ENCODE data around the gene GLRX2.

Gene GLRX2

GRCh38 chr1:193111641-193112090 lies 6.5 kb upstream of the GLRX2 start:
- peak; percentile 88 for DNase-seq

- no peak for DNase-seq
Observed at GRCh38 chr1:193110864-193111263, 5.7 kb upstream of the GLRX2 start.

- no peak for DNase-seq
Observed at GRCh38 chr1:193110246-193110645, 5.0 kb upstream of the GLRX2 start.

GRCh38 chr1:193109619-193110018 lies 4.4 kb upstream of the GLRX2 start:
- DNase-seq = no peak

DNA sequence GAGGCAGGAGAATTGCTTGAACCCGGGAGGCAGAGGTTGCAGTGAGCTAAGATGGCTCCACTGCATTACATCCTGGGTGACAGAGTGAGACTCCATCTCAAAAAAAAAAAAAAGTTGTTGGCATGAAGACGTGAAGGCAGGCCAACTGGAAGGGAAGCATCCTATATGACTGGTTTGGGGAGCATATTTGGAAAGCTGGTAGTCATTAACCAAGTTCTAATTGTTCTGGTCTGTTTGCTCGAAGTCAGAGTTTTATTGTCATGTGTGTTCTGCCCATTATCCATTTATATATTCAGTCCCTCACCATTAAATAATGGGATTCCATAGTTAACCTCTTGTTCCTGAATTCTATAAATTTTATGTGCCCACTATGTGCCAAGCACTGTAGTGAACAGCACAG lies 3.3 kb upstream of the GLRX2 start:
- DNase-seq = no peak

- DNase-seq = no peak
Observed at GRCh38 chr1:193105821-193106177, 585 bp upstream of the GLRX2 start.

DNA sequence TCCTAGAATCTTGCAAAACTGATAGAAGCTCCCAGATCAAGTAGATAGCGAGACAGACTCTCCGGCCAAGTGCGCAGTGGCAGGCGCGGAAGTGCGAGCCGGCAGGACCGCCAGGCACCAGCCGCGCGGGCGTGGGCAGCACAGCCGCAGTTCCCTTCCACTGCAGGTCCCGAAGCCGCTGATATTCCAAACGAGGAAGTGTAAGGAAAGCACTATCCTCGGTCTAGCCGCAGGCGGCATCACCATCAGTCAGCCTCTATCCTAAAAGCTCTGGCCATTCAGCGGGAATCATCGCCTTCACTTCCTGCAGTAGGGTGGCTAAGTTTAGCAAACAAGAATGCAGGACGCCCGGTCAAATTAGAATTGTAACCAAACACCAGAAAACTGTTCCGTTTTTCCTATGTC lies 710 bp downstream of the GLRX2 start:
- DNase-seq = peak; percentile 59

- DNase-seq = no peak
Observed at GRCh38 chr1:193103759-193104501, 1.3 kb downstream of the GLRX2 start.

DNA sequence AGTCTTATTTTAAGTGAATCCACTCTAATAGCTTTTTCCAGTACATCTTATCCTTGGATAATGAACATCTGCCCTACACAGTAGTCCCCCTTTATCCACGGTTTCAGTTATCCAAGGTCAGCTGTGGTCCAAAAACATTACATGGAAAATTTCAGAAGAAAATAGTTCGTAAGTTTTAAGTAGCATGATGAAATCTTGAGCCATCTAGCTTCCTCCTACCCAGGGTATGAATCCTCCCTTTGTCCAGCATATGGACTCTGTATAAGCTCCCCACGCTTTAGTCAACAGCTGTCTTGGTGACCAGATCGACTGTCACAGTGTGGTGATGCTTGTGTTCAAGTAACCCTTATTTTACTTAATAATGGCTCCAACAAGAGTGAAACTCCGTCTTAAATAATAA lies 2.6 kb downstream of the GLRX2 start:
- no peak for DNase-seq

- no peak for DNase-seq
Observed at GRCh38 chr1:193094112-193094511, 11.1 kb downstream of the GLRX2 start.

- DNase-seq = no peak
Observed at GRCh38 chr1:193090865-193091264, 14.3 kb downstream of the GLRX2 start.

DNA sequence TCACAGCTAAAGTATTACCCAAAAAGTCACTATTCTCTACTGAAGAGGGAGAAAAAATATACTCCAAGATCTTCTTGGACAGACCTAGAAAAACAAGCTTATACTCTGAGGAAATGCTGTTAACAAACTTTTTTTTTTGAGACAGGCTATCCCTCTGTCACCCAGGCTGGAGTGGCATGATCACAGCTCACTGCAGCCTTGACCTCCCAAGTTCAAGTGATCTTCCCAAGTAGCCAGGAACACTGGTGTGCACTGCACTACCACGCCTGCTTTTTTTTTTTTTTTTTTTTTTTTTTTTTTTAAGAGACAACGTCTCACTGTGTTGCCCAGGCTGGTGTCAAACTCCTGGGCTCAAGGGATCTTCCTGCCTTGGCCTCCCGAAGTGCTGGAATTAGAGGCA lies 17.3 kb downstream of the GLRX2 start:
- no peak for DNase-seq

GRCh38 chr1:193086342-193086741 lies 18.9 kb downstream of the GLRX2 start:
- no peak for DNase-seq

DNA sequence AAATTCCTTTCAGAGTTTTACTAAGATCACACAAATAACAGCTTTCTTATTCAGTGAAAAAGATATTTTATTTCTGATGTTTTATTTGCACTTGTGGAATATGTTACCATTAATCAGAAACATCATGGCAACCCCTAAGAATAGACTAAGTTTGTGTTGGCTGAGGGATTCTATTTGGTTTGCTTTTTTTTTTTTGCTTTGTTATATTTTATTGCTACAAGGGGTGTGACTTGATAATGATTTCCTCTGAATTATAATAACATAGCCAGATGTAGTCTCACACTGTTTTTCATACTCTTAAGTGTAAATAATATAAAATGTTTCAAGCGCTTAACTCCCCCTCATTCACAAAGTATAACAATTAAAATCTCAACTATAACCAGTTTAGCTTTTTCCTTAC lies 20.0 kb downstream of the GLRX2 start:
- no peak for DNase-seq

DNA sequence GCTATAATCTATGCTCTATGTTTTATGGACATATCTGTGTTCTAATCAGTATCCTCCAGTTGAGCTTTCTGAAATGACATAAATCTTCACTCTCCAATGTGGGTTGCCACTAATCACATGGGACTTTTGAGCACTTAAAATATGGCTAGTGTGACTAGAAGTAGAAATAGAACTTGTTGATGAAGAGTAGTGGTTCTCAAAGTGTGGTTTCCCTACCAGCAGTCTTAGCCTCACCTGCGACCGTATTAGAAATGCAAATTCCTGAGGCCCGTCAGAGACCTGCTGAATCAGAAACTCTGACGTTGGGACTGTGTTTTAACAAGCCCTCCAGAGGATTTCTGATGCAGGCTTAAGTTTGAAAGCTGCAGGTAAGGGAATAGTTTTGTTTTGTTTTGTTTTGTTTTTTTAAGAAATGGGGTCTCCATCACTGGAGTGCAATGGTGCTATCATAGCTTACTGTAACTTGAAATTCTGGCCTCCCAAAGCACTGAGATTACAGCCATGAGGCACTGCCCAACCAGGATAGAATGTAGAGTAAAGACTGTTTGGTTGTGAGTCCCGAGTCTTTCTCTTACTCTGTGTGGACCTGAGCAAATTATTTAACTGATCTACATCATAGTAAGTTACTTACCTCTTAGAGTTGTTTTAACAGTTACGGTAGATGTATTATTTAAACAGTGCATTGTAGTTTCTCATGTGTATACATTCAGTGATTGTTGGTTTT lies 21.7 kb downstream of the GLRX2 start:
- DNase-seq = no peak

DNA sequence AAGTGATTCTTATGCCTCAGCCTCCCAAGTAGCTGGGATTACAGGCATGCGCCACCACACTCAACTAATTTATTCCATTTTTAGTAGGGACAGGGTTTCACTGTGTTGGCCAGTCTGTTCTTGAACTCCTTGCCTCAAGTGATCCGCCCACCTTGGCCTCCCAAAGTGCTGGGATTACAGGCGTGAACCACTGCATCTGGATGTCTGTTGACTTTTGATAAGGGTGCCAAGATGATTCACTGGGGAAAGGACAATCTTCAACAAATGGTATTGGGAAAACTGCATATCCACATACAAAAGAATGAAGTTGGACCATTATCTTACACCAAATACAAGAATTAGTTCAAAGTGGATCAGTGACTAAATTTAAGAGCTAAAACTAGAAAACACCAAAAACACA lies 26.0 kb downstream of the GLRX2 start:
- DNase-seq = no peak

DNA sequence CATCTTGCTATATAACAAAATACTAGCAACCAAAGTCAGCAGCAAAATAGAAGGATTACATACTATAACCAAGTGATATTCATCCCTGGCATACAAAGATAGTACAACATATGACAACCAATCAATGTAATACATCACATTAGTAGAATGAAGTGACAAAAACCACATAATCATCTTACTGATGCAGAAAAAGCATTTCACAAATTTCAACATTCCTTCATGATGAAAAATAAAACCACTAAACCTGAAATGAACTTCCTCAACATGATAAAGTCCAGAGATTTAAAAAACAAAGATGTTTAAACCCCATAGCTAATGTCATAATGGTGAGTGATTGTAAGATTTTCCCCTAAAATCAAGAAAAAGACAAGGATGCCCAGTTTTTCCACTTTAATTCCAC lies 27.2 kb downstream of the GLRX2 start:
- DNase-seq = peak; percentile 60

- DNase-seq = peak; percentile 3
Observed at GRCh38 chr1:193070942-193071341, 34.3 kb downstream of the GLRX2 start.

DNA sequence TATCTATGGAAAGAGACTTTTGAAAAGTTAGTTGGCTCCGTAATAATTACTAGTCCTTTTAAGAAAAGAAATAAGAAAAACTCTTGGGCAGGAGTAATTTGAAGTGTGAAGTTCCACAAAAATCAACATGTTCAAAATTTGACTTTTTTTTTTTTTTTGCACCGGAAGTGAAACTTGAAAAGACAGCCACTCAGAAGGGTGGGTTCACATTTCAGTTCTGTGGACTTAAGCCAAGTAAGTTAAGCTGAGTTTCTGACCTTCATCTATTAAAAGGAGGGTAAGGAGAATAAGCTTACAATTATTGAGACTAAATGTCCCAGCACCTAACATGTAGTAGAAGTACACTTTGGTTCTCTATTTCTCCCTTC lies 34.8 kb downstream of the GLRX2 start:
- no peak for DNase-seq

- DNase-seq = peak; percentile 12
Observed at GRCh38 chr1:193069748-193070385, 35.3 kb downstream of the GLRX2 start.

DNA sequence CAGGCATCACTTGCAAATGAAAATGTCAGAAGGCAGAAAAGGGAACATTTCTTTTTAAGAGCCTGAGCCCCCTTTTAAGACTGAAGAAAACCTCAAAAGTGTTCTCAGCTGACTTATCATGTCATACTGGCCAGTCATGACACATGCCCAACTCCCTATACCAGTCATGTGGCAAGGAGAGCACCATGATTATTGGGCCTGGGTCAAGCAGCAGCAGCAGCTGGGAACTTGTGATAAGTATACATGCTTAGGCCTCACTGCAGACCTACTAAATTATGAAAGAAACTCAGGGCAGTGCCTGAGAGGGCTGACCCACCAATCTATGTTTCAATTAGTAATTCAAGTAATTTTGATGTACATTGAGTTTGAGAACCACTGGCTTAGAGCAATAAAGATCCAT lies 37.2 kb downstream of the GLRX2 start:
- no peak for DNase-seq

GRCh38 chr1:193066606-193067005 lies 38.6 kb downstream of the GLRX2 start:
- DNase-seq = no peak

DNA sequence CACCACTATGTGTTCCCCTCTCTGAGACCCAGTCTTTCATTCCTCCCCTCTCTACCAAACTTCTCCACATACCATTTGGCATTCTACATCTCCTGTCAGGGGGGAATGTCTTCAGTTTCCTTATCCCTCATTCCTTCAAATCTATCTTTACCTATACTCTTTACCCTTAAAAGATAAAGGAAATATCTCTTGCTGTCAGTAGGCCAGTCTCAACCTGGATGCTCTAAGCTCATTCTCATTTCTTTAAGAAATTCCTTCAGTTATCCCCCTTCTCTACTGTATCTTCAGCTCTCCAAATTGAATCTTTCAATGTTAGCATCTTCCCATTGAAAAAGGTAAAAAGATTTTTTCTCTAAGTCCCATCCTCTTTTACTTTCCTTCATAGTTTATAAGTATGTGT lies 39.3 kb downstream of the GLRX2 start:
- DNase-seq = no peak

Measured in fibroblast of skin of right biceps (primary cell).